Measurements from ENCODE around the gene NCAM2.

The NCAM2 gene

DNA sequence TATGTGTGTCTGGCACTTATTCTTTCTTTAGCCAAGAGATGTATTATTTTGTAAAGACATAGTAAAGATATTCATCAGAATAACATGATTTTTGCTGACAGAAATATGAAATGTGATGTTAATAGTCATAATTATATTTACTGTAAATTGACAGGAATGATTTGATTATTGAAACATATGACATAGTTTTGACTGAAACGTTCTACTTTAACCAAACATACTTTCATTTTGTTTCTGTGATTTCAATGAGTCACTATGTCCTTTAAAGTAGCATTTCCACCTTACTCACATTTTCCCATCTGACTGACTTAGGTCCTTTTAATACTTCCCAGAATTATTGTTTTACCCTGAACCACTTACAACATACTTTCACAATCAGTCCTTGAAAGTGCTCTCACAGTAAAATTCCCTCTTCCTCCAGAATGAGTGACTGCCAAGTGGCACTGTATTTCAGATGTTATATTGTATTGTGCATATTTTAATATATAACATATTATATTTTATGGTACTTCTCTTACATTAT, 437.9 kb downstream of the NCAM2 start:
- TF ChIP-seq CTCF (IDR thresholded peaks at IDR 0.05), result no peak

DNA sequence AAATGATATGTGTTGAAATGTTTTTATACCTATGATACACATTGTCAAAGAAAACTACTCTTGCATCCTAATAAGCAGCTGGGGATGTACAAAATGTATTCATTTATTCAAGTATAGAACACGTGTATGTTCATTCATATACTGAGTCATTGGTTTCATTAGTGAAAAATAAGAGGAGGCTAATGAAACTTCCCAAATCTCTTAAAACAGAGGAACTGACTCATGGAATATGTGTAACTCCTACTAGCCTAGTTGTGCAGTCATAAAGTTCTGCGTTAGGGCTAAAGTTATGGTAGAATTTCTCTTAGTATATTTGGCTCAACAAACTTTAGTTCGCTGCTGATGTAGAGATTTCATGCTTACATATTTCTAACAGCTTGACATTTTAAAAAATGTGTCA, 441.6 kb downstream of the NCAM2 start:
- no peak for TF ChIP-seq CTCF (IDR thresholded peaks at IDR 0.05)

DNA sequence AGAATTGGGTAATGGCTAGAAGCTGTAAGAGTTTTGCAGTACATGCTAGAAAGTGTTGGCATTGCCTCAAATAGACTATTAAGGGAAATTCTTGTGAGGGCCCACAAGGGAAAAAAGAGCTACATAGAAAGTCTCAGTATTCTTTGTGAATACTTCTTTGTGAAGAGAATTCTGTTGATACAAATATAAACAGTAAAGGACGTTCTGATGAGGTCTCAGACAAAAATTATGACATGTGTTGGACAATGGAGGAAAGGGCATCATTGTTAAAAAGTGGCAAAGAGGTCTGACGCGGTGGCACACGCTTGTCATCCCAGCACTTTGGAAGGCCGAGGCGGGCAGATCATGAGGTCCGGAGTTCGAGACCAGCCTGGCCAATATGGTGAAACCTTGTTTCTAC, 458.9 kb downstream of the NCAM2 start:
- TF ChIP-seq CTCF (IDR thresholded peaks at IDR 0.05), result no peak

DNA sequence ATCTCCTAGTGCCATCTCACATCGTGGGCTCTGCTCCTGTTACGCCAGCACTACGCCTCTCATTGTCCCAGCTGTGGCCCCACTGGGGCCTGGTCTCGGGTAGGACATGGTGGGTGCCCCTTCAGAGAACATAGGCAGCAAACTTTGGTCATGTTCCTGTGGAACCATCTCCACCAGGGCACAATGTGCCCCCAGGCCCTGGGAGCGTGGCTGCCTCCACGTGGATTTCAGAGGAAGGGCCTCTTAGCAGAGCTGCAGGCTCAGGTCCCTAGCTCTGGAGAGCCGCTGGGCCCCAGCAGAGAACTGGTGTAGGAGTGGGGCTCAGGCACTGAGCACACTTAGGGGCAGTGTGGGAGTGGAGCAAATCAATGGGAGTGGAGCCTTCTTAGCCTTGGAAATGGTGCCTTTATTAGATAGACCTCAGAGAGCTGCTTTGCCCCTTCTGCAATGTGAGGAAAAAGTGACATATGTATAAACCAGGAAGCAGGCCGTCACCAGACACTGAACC, 460.0 kb downstream of the NCAM2 start:
- TF ChIP-seq CTCF (IDR thresholded peaks at IDR 0.05), result no peak

- TF ChIP-seq CTCF (IDR thresholded peaks at IDR 0.05), result no peak
These were observed 462.8 kb downstream of the NCAM2 start for GRCh38 chr21:21460979-21461378.

GRCh38 chr21:21463456-21463855, 465.2 kb downstream of the NCAM2 start:
- no peak for TF ChIP-seq CTCF (IDR thresholded peaks at IDR 0.05)

DNA sequence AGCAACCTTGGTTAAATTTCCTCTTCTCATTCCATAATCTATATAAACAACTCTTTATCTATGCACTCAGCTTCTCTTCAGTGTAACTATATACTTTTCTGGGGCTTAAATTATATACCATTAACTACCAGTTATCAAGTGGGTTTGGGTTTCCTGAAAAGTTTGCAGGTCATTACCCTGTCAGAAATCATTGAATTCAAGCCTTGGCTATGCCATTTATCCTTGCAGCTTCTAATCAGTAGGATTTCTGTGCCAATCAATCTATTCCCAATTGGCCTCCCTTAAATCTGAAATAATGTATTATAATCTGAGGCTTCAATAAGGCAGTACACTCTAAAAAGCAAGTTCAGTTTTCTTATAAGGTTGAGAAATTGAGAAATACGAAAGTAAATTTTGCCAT, 466.5 kb downstream of the NCAM2 start:
- TF ChIP-seq CTCF (IDR thresholded peaks at IDR 0.05), result no peak

DNA sequence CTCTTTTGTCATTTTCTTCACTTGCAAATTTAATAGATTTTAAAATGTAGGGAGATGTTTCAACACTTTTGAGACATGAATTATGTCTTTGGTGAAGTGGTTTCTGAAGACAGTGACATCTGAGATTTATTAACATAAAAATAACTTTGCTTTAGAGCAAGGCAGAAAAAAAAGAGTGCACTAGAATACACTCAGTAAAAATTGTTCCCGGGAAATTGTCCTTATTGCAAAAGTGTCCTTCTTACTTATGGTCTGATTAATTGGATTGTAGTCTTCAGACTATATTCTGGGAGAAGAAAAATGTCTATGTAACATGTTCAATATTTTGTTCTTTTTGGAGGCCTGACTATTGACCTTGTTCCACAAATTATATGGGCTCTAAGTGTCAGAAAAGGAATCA, 468.5 kb downstream of the NCAM2 start:
- no peak for TF ChIP-seq CTCF (IDR thresholded peaks at IDR 0.05)

Data from LNCAP (cell line).